ENCODE measurements around the gene ACR. TPM values are rescaled to one million over a fixed set of nuclear protein-coding genes. Genes with fewer than 3 reads are reported as not detected.

The ACR gene
- total and polyA plus RNA-seq, 2 of the 13 experiments (the other 11 are each of a cell fraction or from before 2014, with no cell fraction given), result 0.15 TPM; not detected in 1

Small RNA genes within 50 kb of the gene (small RNA-seq; reads per million reads assigned to genes)
- gene RNU6-409P (ENCODE audit: insufficient read depth in 2 of 3, insufficient read length in 3 of 3, low read depth in 2 of 3, low replicate concordance in 1 of 3), result 0 reads per million in 3 experiments

Other genes starting within 250 kb of the ACR start
- gene LMF2, start 230.5 kb upstream of the ACR start, total RNA-seq (2016; rRNA removed; fragmentation: Illumina TruSeq; extraction: Trizol), result 10.2 and 30.6 TPM in 2 replicates
- 23.3 and 37.9 TPM in 2 replicates for gene LMF2, start 230.5 kb upstream of the ACR start, polyA plus RNA-seq (2011; rRNA removed)
- gene NCAPH2, start 230.0 kb upstream of the ACR start, total RNA-seq (2016; rRNA removed; fragmentation: Illumina TruSeq; extraction: Trizol), result 44.1 and 64.4 TPM in 2 replicates
- gene NCAPH2, start 230.0 kb upstream of the ACR start, polyA plus RNA-seq (2011; rRNA removed), result 27.6 and 28.1 TPM in 2 replicates
- gene SCO2, start 212.6 kb upstream of the ACR start, total RNA-seq (2016; rRNA removed; fragmentation: Illumina TruSeq; extraction: Trizol), result 2.1 and 3.7 TPM in 2 replicates
- 0.32 and 0.85 TPM in 2 replicates for gene SCO2, start 212.6 kb upstream of the ACR start, polyA plus RNA-seq (2011; rRNA removed)
- gene TYMP, start 208.2 kb upstream of the ACR start, total RNA-seq (2016; rRNA removed; fragmentation: Illumina TruSeq; extraction: Trizol), result 2.3 and 3.9 TPM in 2 replicates
- 4.3 and 7.5 TPM in 2 replicates for gene TYMP, start 208.2 kb upstream of the ACR start, polyA plus RNA-seq (2011; rRNA removed)
- not detected in 2 replicates for gene KLHDC7B, start 192.3 kb upstream of the ACR start, total RNA-seq (2016; rRNA removed; fragmentation: Illumina TruSeq; extraction: Trizol)
- gene KLHDC7B, start 192.3 kb upstream of the ACR start, polyA plus RNA-seq (2011; rRNA removed), result 0.11 and 0.17 TPM in 2 replicates
- gene SYCE3, start 175.3 kb upstream of the ACR start, total RNA-seq (2016; rRNA removed; fragmentation: Illumina TruSeq; extraction: Trizol), result not detected in 2 replicates
- gene SYCE3, start 175.3 kb upstream of the ACR start, polyA plus RNA-seq (2011; rRNA removed), result 0.29 TPM in 1 of 2 replicates, not detected in the other
- gene CPT1B, start 159.8 kb upstream of the ACR start, total RNA-seq (2016; rRNA removed; fragmentation: Illumina TruSeq; extraction: Trizol), result 2.3 and 9.2 TPM in 2 replicates
- gene CPT1B, start 159.8 kb upstream of the ACR start, polyA plus RNA-seq (2011; rRNA removed), result 19.5 and 26.5 TPM in 2 replicates
- gene CHKB, start 155.4 kb upstream of the ACR start, total RNA-seq (2016; rRNA removed; fragmentation: Illumina TruSeq; extraction: Trizol), result 9.9 and 24.5 TPM in 2 replicates
- 42.7 and 43.1 TPM in 2 replicates for gene CHKB, start 155.4 kb upstream of the ACR start, polyA plus RNA-seq (2011; rRNA removed)
- gene MAPK8IP2, start 137.4 kb upstream of the ACR start, total RNA-seq (2016; rRNA removed; fragmentation: Illumina TruSeq; extraction: Trizol), result 2.1 and 2.6 TPM in 2 replicates
- gene MAPK8IP2, start 137.4 kb upstream of the ACR start, polyA plus RNA-seq (2011; rRNA removed), result 1.3 and 2.2 TPM in 2 replicates
- 3.8 and 9.0 TPM in 2 replicates for gene ARSA, start 110.1 kb upstream of the ACR start, total RNA-seq (2016; rRNA removed; fragmentation: Illumina TruSeq; extraction: Trizol)
- gene ARSA, start 110.1 kb upstream of the ACR start, polyA plus RNA-seq (2011; rRNA removed), result 11.5 and 19.0 TPM in 2 replicates
- 1.9 and 2.9 TPM in 2 replicates for gene SHANK3, start 65.4 kb upstream of the ACR start, total RNA-seq (2016; rRNA removed; fragmentation: Illumina TruSeq; extraction: Trizol)
- gene SHANK3, start 65.4 kb upstream of the ACR start, polyA plus RNA-seq (2011; rRNA removed), result 4.6 and 6.5 TPM in 2 replicates
- gene RABL2B, start 45.4 kb downstream of the ACR start, total RNA-seq (2016; rRNA removed; fragmentation: Illumina TruSeq; extraction: Trizol), result 4.9 and 8.0 TPM in 2 replicates
- 27.9 and 28.3 TPM in 2 replicates for gene RABL2B, start 45.4 kb downstream of the ACR start, polyA plus RNA-seq (2011; rRNA removed)

All from HepG2 (cell line).